ENCODE results near the gene C1GALT1. TPM values are rescaled to one million over a fixed set of nuclear protein-coding genes. Genes with fewer than 3 reads are reported as not detected.
"Not testable (repeated sequence)": the region's sequence is repeated elsewhere in the genome, so short reads cannot be mapped to it uniquely, and the experiment has no call there.

Gene C1GALT1
- polyA plus RNA-seq, 1 donor (not counting 4 experiments of a cell fraction or from before 2014, with no cell fraction given) = 44.3 TPM

- Histone ChIP-seq H3K4me3 (ENCODE audit: control insufficient read depth in 2 of 3, extremely low read depth in 1 of 3, insufficient read depth in 2 of 3, low read depth in 1 of 3, low read length in 3 of 3) (no peak overlapping the region), H4K20me1 (ENCODE audit: control insufficient read depth, extremely low read depth, insufficient read depth, low read length) (no peaks in the 10 kb centered on the region), H3K36me3 (ENCODE audit: control insufficient read depth in 2 of 2, extremely low read depth in 1 of 2, insufficient read depth in 2 of 2, low read length in 2 of 2) (no peaks in the 10 kb centered on the region), H3K9me1 (ENCODE audit: control insufficient read depth, extremely low read depth, insufficient read depth, low read length) (no peaks in the 10 kb centered on the region), H3K9ac (ENCODE audit: control insufficient read depth, extremely low read depth, insufficient read depth, low read length) (no peak overlapping the region), H3K9me3 (ENCODE audit: control insufficient read depth, low read depth, low read length) (no peaks in the 10 kb centered on the region), H3K27ac (ENCODE audit: control insufficient read depth, insufficient read depth, low read length) (no peak overlapping the region), H2AFZ (ENCODE audit: control insufficient read depth, low read length) (no peak overlapping the region), H3K79me2 (ENCODE audit: control insufficient read depth, insufficient read depth, low read length) (no peaks in the 10 kb centered on the region), H3K4me1 (ENCODE audit: control insufficient read depth, extremely low read depth, insufficient read depth, low read length) (no peaks in the 10 kb centered on the region), H3K4me2 (ENCODE audit: control insufficient read depth, extremely low read depth, insufficient read depth, low read depth, low read length) (no peak overlapping the region), H3K27me3 (ENCODE audit: control insufficient read depth, extremely low read depth, insufficient read depth, low read length) (no peaks in the 10 kb centered on the region)
- FAIRE-seq (no peak), DNase-seq (ENCODE audit: low read depth, low spot score) (no peak)
- dilution Hi-C loops (cut with MboI; ENCODE audit: extremely low pct_ligation_motif_present, low sequenced_read_pairs) = no loop called here
- TF ChIP-seq EZH2 (IDR thresholded peaks at IDR 0.05; ENCODE audit: low read length) = no peak
- TF ChIP-seq CTCF (optimal IDR thresholded peaks at IDR 0.05 in 1 of 3, IDR thresholded peaks at IDR 0.05 in 1 of 3, conservative IDR thresholded peaks at IDR 0.05 in 1 of 3; ENCODE audit: extremely low read depth in 1 of 3, insufficient read depth in 2 of 3, low read length in 3 of 3) = no peak
Measured at GRCh38 chr7:7135074-7135473, 47.3 kb upstream of the C1GALT1 start.

- DNase-seq (ENCODE audit: low read depth, low spot score); H3K79me2 ChIP-seq (ENCODE audit: control insufficient read depth, insufficient read depth, low read length); dilution Hi-C loops (cut with MboI; ENCODE audit: extremely low pct_ligation_motif_present, low sequenced_read_pairs); H3K4me1 ChIP-seq (ENCODE audit: control insufficient read depth, extremely low read depth, insufficient read depth, low read length); H3K4me3 ChIP-seq (ENCODE audit: control insufficient read depth in 2 of 3, extremely low read depth in 1 of 3, insufficient read depth in 2 of 3, low read depth in 1 of 3, low read length in 3 of 3); H3K9me3 ChIP-seq (ENCODE audit: control insufficient read depth, low read depth, low read length); FAIRE-seq; H3K27me3 ChIP-seq (ENCODE audit: control insufficient read depth, extremely low read depth, insufficient read depth, low read length); H3K27ac ChIP-seq (ENCODE audit: control insufficient read depth, insufficient read depth, low read length); H3K9me1 ChIP-seq (ENCODE audit: control insufficient read depth, extremely low read depth, insufficient read depth, low read length); H3K9ac ChIP-seq (ENCODE audit: control insufficient read depth, extremely low read depth, insufficient read depth, low read length); H3K4me2 ChIP-seq (ENCODE audit: control insufficient read depth, extremely low read depth, insufficient read depth, low read depth, low read length); H2AFZ ChIP-seq (ENCODE audit: control insufficient read depth, low read length); H4K20me1 ChIP-seq (ENCODE audit: control insufficient read depth, extremely low read depth, insufficient read depth, low read length); H3K36me3 ChIP-seq (ENCODE audit: control insufficient read depth in 2 of 2, extremely low read depth in 1 of 2, insufficient read depth in 2 of 2, low read length in 2 of 2): not testable (repeated sequence)
Measured at GRCh38 chr7:7135924-7136323, 46.4 kb upstream of the C1GALT1 start.

Measured in keratinocyte (primary cell).